ENCODE data around the gene GALNT10.
A peak's percentile ranks its signal among the peaks of the same experiment; 100 is the strongest.

- TF ChIP-seq CTCF (IDR thresholded peaks at IDR 0.05) (no peak), NRF1 (IDR thresholded peaks at IDR 0.05; ENCODE audit: low read depth, low read length) (no peak), MEF2A (IDR thresholded peaks at IDR 0.05; ENCODE audit: borderline replicate concordance, low read depth) (no peak), FOXM1 (IDR thresholded peaks at IDR 0.05; ENCODE audit: low read depth) (peak; percentile 53; the same call in 1 of the 2 replicates), RAD21 (IDR thresholded peaks at IDR 0.05; ENCODE audit: low read length) (no peak), SIN3A (IDR thresholded peaks at IDR 0.05; ENCODE audit: borderline replicate concordance, low read depth, low read length) (no peak), POLR2AphosphoS5 (IDR thresholded peaks at IDR 0.05; ENCODE audit: low read depth, low read length) (peak; percentile 42; the same call in 1 of the 2 replicates), ZBTB33 (IDR thresholded peaks at IDR 0.05; ENCODE audit: borderline replicate concordance, low read depth) (no peak)
These were observed 30.1 kb downstream of the GALNT10 start for GRCh38 chr5:154220625-154221024.
